ENCODE data around the gene CENPF. TPM values are rescaled to one million over a fixed set of nuclear protein-coding genes. Genes with fewer than 3 reads are reported as not detected.

Gene CENPF
- total RNA-seq, 3 donors from 2014 or later: 3.5 to 4.6 (median 3.5) TPM

GRCh38 chr1:214632091-214632490 lies 29.1 kb downstream of the CENPF start:
- DNase-seq (no peak), ATAC-seq (no peak)
- Mint-ChIP-seq H3K4me3 (peak overlapping the region; percentile 36), H3K36me3 (ENCODE audit: insufficient read depth) (peaks cover 1% of the 10 kb centered on the region), H3K4me1 (ENCODE audit: low read depth) (peaks cover 26% of the 10 kb centered on the region), H3K27me3 (ENCODE audit: low read depth) (no peaks in the 10 kb centered on the region), H3K9me3 (no peaks in the 10 kb centered on the region)

- Mint-ChIP-seq H3K27me3 (ENCODE audit: low read depth) (no peaks in the 10 kb centered on the region), H3K4me1 (ENCODE audit: low read depth) (peaks cover 38% of the 10 kb centered on the region), H3K9me3 (no peaks in the 10 kb centered on the region), H3K4me3 (no peak overlapping the region), H3K36me3 (ENCODE audit: insufficient read depth) (peaks cover 1% of the 10 kb centered on the region)
- DNase-seq (no peak), ATAC-seq (no peak)
Measured at GRCh38 chr1:214633686-214634085, 30.7 kb downstream of the CENPF start.

GRCh38 chr1:214634267-214634666 lies 31.3 kb downstream of the CENPF start:
- Mint-ChIP-seq H3K4me3 (no peak overlapping the region), H3K4me1 (ENCODE audit: low read depth) (peaks cover 43% of the 10 kb centered on the region), H3K27me3 (ENCODE audit: low read depth) (no peaks in the 10 kb centered on the region), H3K9me3 (no peaks in the 10 kb centered on the region), H3K36me3 (ENCODE audit: insufficient read depth) (peaks cover 1% of the 10 kb centered on the region)
- DNase-seq: no peak
- no peak for ATAC-seq

GRCh38 chr1:214635086-214635485 lies 32.1 kb downstream of the CENPF start:
- Mint-ChIP-seq H3K4me3 (no peak overlapping the region), H3K4me1 (ENCODE audit: low read depth) (peaks cover 45% of the 10 kb centered on the region), H3K9me3 (no peaks in the 10 kb centered on the region), H3K36me3 (ENCODE audit: insufficient read depth) (peaks cover 1% of the 10 kb centered on the region), H3K27me3 (ENCODE audit: low read depth) (no peaks in the 10 kb centered on the region)
- ATAC-seq (no peak), DNase-seq (no peak)

GRCh38 chr1:214635506-214635905 lies 32.5 kb downstream of the CENPF start:
- Mint-ChIP-seq H3K9me3 (no peaks in the 10 kb centered on the region), H3K27me3 (ENCODE audit: low read depth) (no peaks in the 10 kb centered on the region), H3K36me3 (ENCODE audit: insufficient read depth) (peaks cover 1% of the 10 kb centered on the region), H3K4me1 (ENCODE audit: low read depth) (peaks cover 45% of the 10 kb centered on the region), H3K4me3 (no peak overlapping the region)
- DNase-seq (no peak), ATAC-seq (no peak)

- H3K27me3 Mint-ChIP-seq (ENCODE audit: low read depth): no peaks in the 10 kb centered on the region
Measured at GRCh38 chr1:214636436-214636835, 33.4 kb downstream of the CENPF start.

GRCh38 chr1:214637125-214637524 lies 34.1 kb downstream of the CENPF start:
- peaks cover 39% of the 10 kb centered on the region for H3K4me1 Mint-ChIP-seq (ENCODE audit: low read depth)
- DNase-seq (no peak), ATAC-seq (no peak)
- no peaks in the 10 kb centered on the region for H3K9me3 Mint-ChIP-seq
- H3K4me3 Mint-ChIP-seq: no peak overlapping the region
- peaks cover 1% of the 10 kb centered on the region for H3K36me3 Mint-ChIP-seq (ENCODE audit: insufficient read depth)
- no peaks in the 10 kb centered on the region for H3K27me3 Mint-ChIP-seq (ENCODE audit: low read depth)

More at GRCh38 chr1:214636436-214636835, 33.4 kb downstream of the CENPF start:
- Mint-ChIP-seq H3K9me3 (no peaks in the 10 kb centered on the region), H3K4me3 (no peak overlapping the region), H3K36me3 (ENCODE audit: insufficient read depth) (peaks cover 1% of the 10 kb centered on the region), H3K4me1 (ENCODE audit: low read depth) (peaks cover 45% of the 10 kb centered on the region)
- no peak for ATAC-seq
- no peak for DNase-seq

- Mint-ChIP-seq H3K4me1 (ENCODE audit: low read depth) (peaks cover 33% of the 10 kb centered on the region), H3K27me3 (ENCODE audit: low read depth) (no peaks in the 10 kb centered on the region), H3K9me3 (no peaks in the 10 kb centered on the region), H3K4me3 (peak overlapping the region; percentile 37), H3K36me3 (ENCODE audit: insufficient read depth) (peaks cover 1% of the 10 kb centered on the region)
- DNase-seq (no peak), ATAC-seq (peak; percentile 42 to 44)
Measured at GRCh38 chr1:214637722-214638458, 34.9 kb downstream of the CENPF start.

GRCh38 chr1:214638459-214638807 lies 35.4 kb downstream of the CENPF start:
- Mint-ChIP-seq H3K36me3 (ENCODE audit: insufficient read depth) (peaks cover 1% of the 10 kb centered on the region), H3K4me3 (peak overlapping the region; percentile 37), H3K27me3 (ENCODE audit: low read depth) (no peaks in the 10 kb centered on the region), H3K9me3 (no peaks in the 10 kb centered on the region), H3K4me1 (ENCODE audit: low read depth) (peaks cover 33% of the 10 kb centered on the region)
- DNase-seq (no peak), ATAC-seq (peak; percentile 21 to 49)

- Mint-ChIP-seq H3K27me3 (ENCODE audit: low read depth) (no peaks in the 10 kb centered on the region), H3K4me1 (ENCODE audit: low read depth) (peaks cover 30% of the 10 kb centered on the region), H3K9me3 (no peaks in the 10 kb centered on the region), H3K4me3 (no peak overlapping the region), H3K36me3 (ENCODE audit: insufficient read depth) (peaks cover under 1% of the 10 kb centered on the region)
- ATAC-seq (no peak), DNase-seq (no peak)
Measured at GRCh38 chr1:214638997-214639396, 36.0 kb downstream of the CENPF start.

- Mint-ChIP-seq H3K36me3 (ENCODE audit: insufficient read depth) (no peaks in the 10 kb centered on the region), H3K4me3 (no peak overlapping the region), H3K4me1 (ENCODE audit: low read depth) (peaks cover 29% of the 10 kb centered on the region), H3K9me3 (peaks cover 3% of the 10 kb centered on the region), H3K27me3 (ENCODE audit: low read depth) (no peaks in the 10 kb centered on the region)
- no peak for DNase-seq
- peak; percentile 39 to 47 for ATAC-seq
Measured at GRCh38 chr1:214640431-214641213, 37.6 kb downstream of the CENPF start.

- H3K27me3 Mint-ChIP-seq (ENCODE audit: low read depth): no peaks in the 10 kb centered on the region
- DNase-seq (no peak), ATAC-seq (peak in 1 of 2 donors; percentile 29)
- no peak overlapping the region for H3K4me3 Mint-ChIP-seq
- peaks cover 29% of the 10 kb centered on the region for H3K4me1 Mint-ChIP-seq (ENCODE audit: low read depth)
- H3K36me3 Mint-ChIP-seq (ENCODE audit: insufficient read depth): peaks cover under 1% of the 10 kb centered on the region
- H3K9me3 Mint-ChIP-seq: peaks cover 7% of the 10 kb centered on the region
Measured at GRCh38 chr1:214641214-214641895, 38.4 kb downstream of the CENPF start.

GRCh38 chr1:214643030-214643429 lies 40.0 kb downstream of the CENPF start:
- peaks cover 11% of the 10 kb centered on the region for H3K9me3 Mint-ChIP-seq
- H3K4me3 Mint-ChIP-seq: no peak overlapping the region
- H3K36me3 Mint-ChIP-seq (ENCODE audit: insufficient read depth): peaks cover 5% of the 10 kb centered on the region
- H3K4me1 Mint-ChIP-seq (ENCODE audit: low read depth): peaks cover 18% of the 10 kb centered on the region
- no peaks in the 10 kb centered on the region for H3K27me3 Mint-ChIP-seq (ENCODE audit: low read depth)
- no peak for ATAC-seq
- no peak for DNase-seq

- DNase-seq: no peak
- Mint-ChIP-seq H3K4me1 (ENCODE audit: low read depth) (peaks cover 7% of the 10 kb centered on the region), H3K27me3 (ENCODE audit: low read depth) (no peaks in the 10 kb centered on the region), H3K4me3 (no peak overlapping the region), H3K36me3 (ENCODE audit: insufficient read depth) (peaks cover 5% of the 10 kb centered on the region), H3K9me3 (peaks cover 16% of the 10 kb centered on the region)
- ATAC-seq: no peak
Measured at GRCh38 chr1:214645712-214646111, 42.7 kb downstream of the CENPF start.

All from activated T-cell treated with anti-CD3 and anti-CD28 coated beads, Interleukin-2, amount 50 U/mL, for 4 hours (primary cell).